Measurements from ENCODE around the gene GNAI3. TPM values are rescaled to one million over a fixed set of nuclear protein-coding genes. Genes with fewer than 3 reads are reported as not detected.

GNAI3 gene
- total RNA-seq, 1 experiment from 2014 or later: 9.9 TPM

DNA sequence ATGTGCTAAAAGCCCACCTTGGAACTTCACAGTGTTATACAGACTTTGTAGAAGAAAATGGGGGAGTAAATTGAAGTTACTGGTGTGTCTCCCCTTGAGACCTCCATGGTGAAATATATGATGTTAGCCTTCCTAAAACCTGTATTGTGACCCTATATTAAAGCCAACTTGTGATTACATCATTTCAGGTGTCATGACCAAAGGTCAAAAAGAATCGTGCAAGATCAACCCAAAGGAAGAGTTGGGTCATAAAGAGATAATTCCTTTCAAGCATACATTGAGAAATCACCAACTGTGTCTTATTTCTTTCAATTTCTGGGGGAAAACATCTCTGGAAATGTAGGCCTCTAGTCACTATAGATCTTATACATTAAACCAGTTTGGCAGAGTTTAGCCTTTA is 36.4 kb downstream of the GNAI3 start:
- Histone ChIP-seq H3K4me2 (ENCODE audit: insufficient read depth, insufficient read length, low read length) (no peak overlapping the region), H3T11ph (ENCODE audit: low read length) (no peak overlapping the region), H3K9ac (ENCODE audit: extremely low read depth, insufficient read length, low read length) (no peak overlapping the region), H2AFZ (ENCODE audit: low read length) (no peak overlapping the region), H3K14ac (ENCODE audit: insufficient read depth, low read length) (no peak overlapping the region), H4K91ac (ENCODE audit: insufficient read length, low read depth, low read length) (no peak overlapping the region), H2BK120ac (ENCODE audit: low read depth, low read length, poor library complexity, severe bottlenecking) (no peak overlapping the region), H3K23ac (ENCODE audit: insufficient read length, low read depth, low read length) (no peak overlapping the region), H3K9me3 (ENCODE audit: control insufficient read depth, low read depth, low read length) (no peaks in the 10 kb centered on the region), H3K27me3 (ENCODE audit: insufficient read depth, low read length) (no peaks in the 10 kb centered on the region), H2BK15ac (ENCODE audit: low read depth, low read length) (no peak overlapping the region), H3K79me2 (ENCODE audit: insufficient read depth, low read length) (no peaks in the 10 kb centered on the region), H4K8ac (replicated peaks; ENCODE audit: insufficient read length, low read depth, low read length) (no peak overlapping the region), H3K23me2 (ENCODE audit: insufficient read length, low read depth, low read length, poor library complexity, severe bottlenecking) (no peaks in the 10 kb centered on the region), H4K20me1 (ENCODE audit: control insufficient read depth, insufficient read depth, insufficient read length) (no peaks in the 10 kb centered on the region), H2AK5ac (ENCODE audit: insufficient read length, low read length) (no peak overlapping the region), H3K4me1 (ENCODE audit: insufficient read depth, low read length) (no peaks in the 10 kb centered on the region), H3K79me1 (ENCODE audit: insufficient read depth, low read depth, low read length, poor library complexity, severe bottlenecking) (no peaks in the 10 kb centered on the region), H2BK20ac (ENCODE audit: low read depth, low read length, poor library complexity, severe bottlenecking) (no peak overlapping the region), H4K5ac (ENCODE audit: insufficient read length, low read depth, low read length) (no peak overlapping the region), H3K4ac (ENCODE audit: low read depth, low read length) (no peak overlapping the region), H3K18ac (ENCODE audit: insufficient read length, low read depth, low read length) (no peak overlapping the region), H3K27ac (ENCODE audit: insufficient read length, low read depth, low read length) (no peak overlapping the region), H3K56ac (ENCODE audit: insufficient read length, low read depth, low read length) (no peak overlapping the region), H2BK12ac (ENCODE audit: insufficient read length, low read depth, low read length) (no peak overlapping the region), H2BK5ac (ENCODE audit: insufficient read length, low read length) (no peak overlapping the region)
- Mint-ChIP-seq H3K4me3 (no peak overlapping the region), H3K27ac (no peak overlapping the region), H3K27me3 (ENCODE audit: low read depth) (no peaks in the 10 kb centered on the region), H3K36me3 (ENCODE audit: insufficient read depth in 1 of 3, low read depth in 3 of 3) (peaks cover 20 to 66% (median 64%) of the 10 kb centered on the region in 3 experiments; a peak in 6 of 7 replicates), H3K4me1 (no peaks in the 10 kb centered on the region), H3K9me3 (no peaks in the 10 kb centered on the region)
- no CpG with 5 or more reads among the region's 1 CpG for WGBS (ENCODE audit: extremely low coverage, insufficient read length, low lambda C conversion rate)
- DNase-seq: no peak
- TF ChIP-seq CTCF (conservative IDR thresholded peaks at IDR 0.05): no peak

All from H9 (cell line).